SK-N-SH treated with all-trans-retinoic acid at 6 μM for 48 hours (cell line): ENCODE results near the gene WWTR1.

Source experiments
- CSDC2 ChIP-seq: fragments of 250-450 bp; sonication (Bioruptor Pico); IDR thresholded peaks from 2 replicates; pipeline ENCODE4 v1.5.0; 2020; ENCODE audit warnings: mild to moderate bottlenecking, moderate library complexity
- ESRRG ChIP-seq: fragments of 250-450 bp; sonication (Bioruptor Pico); IDR thresholded peaks from 2 replicates; pipeline ENCODE4 v1.6.1; 2021; ENCODE audit warnings: mild to moderate bottlenecking
- GLIS3 ChIP-seq: fragments of 250-450 bp; sonication (Bioruptor Pico); IDR thresholded peaks from 2 replicates; pipeline ENCODE4 v1.5.0; 2020; ENCODE audit warnings: mild to moderate bottlenecking, moderate library complexity
- PPARA ChIP-seq: fragments of 250-450 bp; sonication (Bioruptor Pico); IDR thresholded peaks from 2 replicates; pipeline ENCODE4 v1.5.0; 2020; ENCODE audit warnings: mild to moderate bottlenecking, borderline replicate concordance
- SNAI2 ChIP-seq: fragments of 250-450 bp; sonication (Bioruptor Pico); IDR thresholded peaks from 2 replicates; pipeline ENCODE4 v1.5.0; 2020; ENCODE audit warnings: mild to moderate bottlenecking, moderate library complexity
- TOX ChIP-seq: fragments of 250-450 bp; sonication (Bioruptor Pico); IDR thresholded peaks from 2 replicates; pipeline ENCODE4 v1.8.0; 2021; ENCODE audit warnings: mild to moderate bottlenecking, moderate library complexity, borderline replicate concordance
- ZC3H10 ChIP-seq: fragments of 250-450 bp; sonication (Bioruptor Pico); IDR thresholded peaks from 2 replicates; pipeline ENCODE4 v1.5.1; 2021; ENCODE audit warnings: mild to moderate bottlenecking, moderate library complexity
- ZFP30 ChIP-seq: fragments of 450-650 bp; formaldehyde crosslinking; IDR thresholded peaks from 2 replicates; pipeline ENCODE4 v1.5.0; 2022; ENCODE audit warnings: mild to moderate bottlenecking, moderate library complexity
- ZNF70 ChIP-seq: fragments of 450-650 bp; formaldehyde crosslinking; IDR thresholded peaks from 2 replicates; pipeline ENCODE4 v1.5.0; 2020; ENCODE audit warnings: mild to moderate bottlenecking, moderate library complexity
- TF ChIP-seq, protein P1 (sequence below): fragments of 250-450 bp; sonication (Bioruptor Pico); IDR thresholded peaks from 2 replicates; pipeline ENCODE4 v1.5.1; 2021; ENCODE audit warnings: mild to moderate bottlenecking, moderate library complexity

GRCh38 chr3:149599236-149599635 lies 58.6 kb downstream of the WWTR1 start:
- TF ChIP-seq SNAI2 (CRISPR knock-in tag) = no peak
- no peak for TF ChIP-seq ZC3H10 (CRISPR knock-in tag)
- TF ChIP-seq, protein P1, sequence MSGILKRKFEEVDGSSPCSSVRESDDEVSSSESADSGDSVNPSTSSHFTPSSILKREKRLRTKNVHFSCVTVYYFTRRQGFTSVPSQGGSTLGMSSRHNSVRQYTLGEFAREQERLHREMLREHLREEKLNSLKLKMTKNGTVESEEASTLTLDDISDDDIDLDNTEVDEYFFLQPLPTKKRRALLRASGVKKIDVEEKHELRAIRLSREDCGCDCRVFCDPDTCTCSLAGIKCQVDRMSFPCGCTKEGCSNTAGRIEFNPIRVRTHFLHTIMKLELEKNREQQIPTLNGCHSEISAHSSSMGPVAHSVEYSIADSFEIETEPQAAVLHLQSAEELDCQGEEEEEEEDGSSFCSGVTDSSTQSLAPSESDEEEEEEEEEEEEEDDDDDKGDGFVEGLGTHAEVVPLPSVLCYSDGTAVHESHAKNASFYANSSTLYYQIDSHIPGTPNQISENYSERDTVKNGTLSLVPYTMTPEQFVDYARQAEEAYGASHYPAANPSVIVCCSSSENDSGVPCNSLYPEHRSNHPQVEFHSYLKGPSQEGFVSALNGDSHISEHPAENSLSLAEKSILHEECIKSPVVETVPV (CRISPR knock-in tag) = no peak
- TF ChIP-seq GLIS3 (CRISPR knock-in tag) = no peak
- TF ChIP-seq PPARA (CRISPR knock-in tag) = no peak
- no peak for TF ChIP-seq CSDC2 (CRISPR knock-in tag)
- TF ChIP-seq ZFP30 (CRISPR knock-in tag) = no peak
- no peak for TF ChIP-seq ESRRG (CRISPR knock-in tag)
- no peak for TF ChIP-seq ZNF70 (CRISPR knock-in tag)
- no peak for TF ChIP-seq TOX (CRISPR knock-in tag)
